HEK293 (cell line): ENCODE results near the gene STAP2.

Experiments used
- HOXD13 ChIP-seq: sonication (generic); formaldehyde crosslinking; IDR thresholded peaks from 2 replicates; pipeline ENCODE4 v1.8.0; 2022; ENCODE audit warnings: missing genetic modification reagents, borderline replicate concordance
- KLF16 ChIP-seq: fragments of 450-650 bp; formaldehyde crosslinking; IDR thresholded peaks from 2 replicates; pipeline ENCODE4 v1.5.1; 2017; ENCODE audit warnings: missing biosample characterization, missing genetic modification characterization
- KLF7 ChIP-seq: fragments of 450-650 bp; formaldehyde crosslinking; IDR thresholded peaks from 2 replicates; pipeline ENCODE4 v1.5.1; 2016; ENCODE audit warnings: missing biosample characterization, missing genetic modification characterization, borderline replicate concordance
- WT1 ChIP-seq: fragments of 450-650 bp; formaldehyde crosslinking; IDR thresholded peaks from 2 replicates; pipeline ENCODE4 v1.5.1; 2016; ENCODE audit warnings: missing biosample characterization, missing genetic modification characterization
- YY1 ChIP-seq: fragments of 450-650 bp; formaldehyde crosslinking; IDR thresholded peaks from 2 replicates; pipeline ENCODE4 v1.5.1; 2018; ENCODE audit warnings: missing biosample characterization, missing genetic modification characterization
- ZBTB21 ChIP-seq: fragments of 450-650 bp; formaldehyde crosslinking; IDR thresholded peaks from 2 replicates; pipeline ENCODE4 v1.5.1; 2017; ENCODE audit warnings: missing biosample characterization, missing genetic modification characterization
- ZNF23 ChIP-seq: fragments of 450-650 bp; formaldehyde crosslinking; IDR thresholded peaks from 2 replicates; pipeline ENCODE4 v1.5.1; 2016; ENCODE audit warnings: missing biosample characterization, missing genetic modification characterization, borderline replicate concordance
- ZNF324 ChIP-seq: fragments of 450-650 bp; formaldehyde crosslinking; IDR thresholded peaks from 2 replicates; pipeline ENCODE4 v1.5.1; 2016; ENCODE audit warnings: missing biosample characterization, missing genetic modification characterization
- ZNF792 ChIP-seq: fragments of 450-650 bp; formaldehyde crosslinking; IDR thresholded peaks from 2 replicates; pipeline ENCODE4 v1.5.1; 2016; ENCODE audit warnings: missing biosample characterization, missing genetic modification characterization
- TF ChIP-seq, protein P1 (sequence below): fragments of 450-650 bp; formaldehyde crosslinking; IDR thresholded peaks from 2 replicates; pipeline ENCODE4 v1.5.1; 2016; ENCODE audit warnings: missing biosample characterization, missing genetic modification characterization
- TF ChIP-seq, protein P2 (sequence below): fragments of 450-650 bp; formaldehyde crosslinking; IDR thresholded peaks from 2 replicates; pipeline ENCODE4 v1.5.1; 2016; ENCODE audit warnings: missing biosample characterization, missing genetic modification characterization
- TF ChIP-seq, protein P3 (sequence below): fragments of 450-650 bp; IDR thresholded peaks from 2 replicates; pipeline ENCODE4 v1.5.1; 2018; ENCODE audit warnings: missing biosample characterization, mild to moderate bottlenecking, missing genetic modification characterization

DNA sequence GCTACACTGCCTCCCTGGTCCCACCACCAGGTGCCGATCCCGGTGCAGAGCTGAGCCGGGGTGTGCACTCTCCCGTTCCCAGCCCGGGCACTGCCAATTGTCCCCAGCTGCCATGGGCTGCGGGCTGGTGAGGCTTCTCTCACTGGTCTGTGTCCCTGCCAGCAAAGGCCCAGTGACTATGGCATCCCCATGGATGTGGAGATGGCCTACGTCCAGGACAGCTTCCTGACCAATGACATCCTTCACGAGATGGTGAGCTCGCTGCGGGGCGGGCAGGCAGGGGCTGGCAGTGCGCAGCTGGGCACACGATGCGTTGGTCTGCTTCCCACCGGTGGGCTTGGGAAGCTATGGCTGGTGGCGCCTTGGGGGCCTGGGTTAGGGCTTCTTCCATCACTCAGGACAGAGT, 19.3 kb upstream of the STAP2 start:
- TF ChIP-seq ZNF23 (no peak), ZBTB21 (tag by site-specific recombination) (no peak), KLF16 (tag by site-specific recombination) (no peak), HOXD13 (CRISPR knock-in tag) (no peak), KLF7 (tag by site-specific recombination) (no peak), ZNF792 (tag by site-specific recombination) (no peak), YY1 (no peak), WT1 (tag by site-specific recombination) (no peak), ZNF324 (tag by site-specific recombination) (no peak)
- TF ChIP-seq, protein P1, sequence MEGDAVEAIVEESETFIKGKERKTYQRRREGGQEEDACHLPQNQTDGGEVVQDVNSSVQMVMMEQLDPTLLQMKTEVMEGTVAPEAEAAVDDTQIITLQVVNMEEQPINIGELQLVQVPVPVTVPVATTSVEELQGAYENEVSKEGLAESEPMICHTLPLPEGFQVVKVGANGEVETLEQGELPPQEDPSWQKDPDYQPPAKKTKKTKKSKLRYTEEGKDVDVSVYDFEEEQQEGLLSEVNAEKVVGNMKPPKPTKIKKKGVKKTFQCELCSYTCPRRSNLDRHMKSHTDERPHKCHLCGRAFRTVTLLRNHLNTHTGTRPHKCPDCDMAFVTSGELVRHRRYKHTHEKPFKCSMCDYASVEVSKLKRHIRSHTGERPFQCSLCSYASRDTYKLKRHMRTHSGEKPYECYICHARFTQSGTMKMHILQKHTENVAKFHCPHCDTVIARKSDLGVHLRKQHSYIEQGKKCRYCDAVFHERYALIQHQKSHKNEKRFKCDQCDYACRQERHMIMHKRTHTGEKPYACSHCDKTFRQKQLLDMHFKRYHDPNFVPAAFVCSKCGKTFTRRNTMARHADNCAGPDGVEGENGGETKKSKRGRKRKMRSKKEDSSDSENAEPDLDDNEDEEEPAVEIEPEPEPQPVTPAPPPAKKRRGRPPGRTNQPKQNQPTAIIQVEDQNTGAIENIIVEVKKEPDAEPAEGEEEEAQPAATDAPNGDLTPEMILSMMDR (tag by site-specific recombination), result no peak
- TF ChIP-seq, protein P2, sequence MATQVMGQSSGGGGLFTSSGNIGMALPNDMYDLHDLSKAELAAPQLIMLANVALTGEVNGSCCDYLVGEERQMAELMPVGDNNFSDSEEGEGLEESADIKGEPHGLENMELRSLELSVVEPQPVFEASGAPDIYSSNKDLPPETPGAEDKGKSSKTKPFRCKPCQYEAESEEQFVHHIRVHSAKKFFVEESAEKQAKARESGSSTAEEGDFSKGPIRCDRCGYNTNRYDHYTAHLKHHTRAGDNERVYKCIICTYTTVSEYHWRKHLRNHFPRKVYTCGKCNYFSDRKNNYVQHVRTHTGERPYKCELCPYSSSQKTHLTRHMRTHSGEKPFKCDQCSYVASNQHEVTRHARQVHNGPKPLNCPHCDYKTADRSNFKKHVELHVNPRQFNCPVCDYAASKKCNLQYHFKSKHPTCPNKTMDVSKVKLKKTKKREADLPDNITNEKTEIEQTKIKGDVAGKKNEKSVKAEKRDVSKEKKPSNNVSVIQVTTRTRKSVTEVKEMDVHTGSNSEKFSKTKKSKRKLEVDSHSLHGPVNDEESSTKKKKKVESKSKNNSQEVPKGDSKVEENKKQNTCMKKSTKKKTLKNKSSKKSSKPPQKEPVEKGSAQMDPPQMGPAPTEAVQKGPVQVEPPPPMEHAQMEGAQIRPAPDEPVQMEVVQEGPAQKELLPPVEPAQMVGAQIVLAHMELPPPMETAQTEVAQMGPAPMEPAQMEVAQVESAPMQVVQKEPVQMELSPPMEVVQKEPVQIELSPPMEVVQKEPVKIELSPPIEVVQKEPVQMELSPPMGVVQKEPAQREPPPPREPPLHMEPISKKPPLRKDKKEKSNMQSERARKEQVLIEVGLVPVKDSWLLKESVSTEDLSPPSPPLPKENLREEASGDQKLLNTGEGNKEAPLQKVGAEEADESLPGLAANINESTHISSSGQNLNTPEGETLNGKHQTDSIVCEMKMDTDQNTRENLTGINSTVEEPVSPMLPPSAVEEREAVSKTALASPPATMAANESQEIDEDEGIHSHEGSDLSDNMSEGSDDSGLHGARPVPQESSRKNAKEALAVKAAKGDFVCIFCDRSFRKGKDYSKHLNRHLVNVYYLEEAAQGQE, result no peak
- TF ChIP-seq, protein P3, sequence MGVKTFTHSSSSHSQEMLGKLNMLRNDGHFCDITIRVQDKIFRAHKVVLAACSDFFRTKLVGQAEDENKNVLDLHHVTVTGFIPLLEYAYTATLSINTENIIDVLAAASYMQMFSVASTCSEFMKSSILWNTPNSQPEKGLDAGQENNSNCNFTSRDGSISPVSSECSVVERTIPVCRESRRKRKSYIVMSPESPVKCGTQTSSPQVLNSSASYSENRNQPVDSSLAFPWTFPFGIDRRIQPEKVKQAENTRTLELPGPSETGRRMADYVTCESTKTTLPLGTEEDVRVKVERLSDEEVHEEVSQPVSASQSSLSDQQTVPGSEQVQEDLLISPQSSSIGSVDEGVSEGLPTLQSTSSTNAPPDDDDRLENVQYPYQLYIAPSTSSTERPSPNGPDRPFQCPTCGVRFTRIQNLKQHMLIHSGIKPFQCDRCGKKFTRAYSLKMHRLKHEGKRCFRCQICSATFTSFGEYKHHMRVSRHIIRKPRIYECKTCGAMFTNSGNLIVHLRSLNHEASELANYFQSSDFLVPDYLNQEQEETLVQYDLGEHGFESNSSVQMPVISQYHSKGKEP (tag by site-specific recombination), result no peak
